Measurements from ENCODE around the gene TAX1BP3.
A peak's percentile ranks its signal among the peaks of the same experiment; 100 is the strongest.

TAX1BP3 gene

DNA sequence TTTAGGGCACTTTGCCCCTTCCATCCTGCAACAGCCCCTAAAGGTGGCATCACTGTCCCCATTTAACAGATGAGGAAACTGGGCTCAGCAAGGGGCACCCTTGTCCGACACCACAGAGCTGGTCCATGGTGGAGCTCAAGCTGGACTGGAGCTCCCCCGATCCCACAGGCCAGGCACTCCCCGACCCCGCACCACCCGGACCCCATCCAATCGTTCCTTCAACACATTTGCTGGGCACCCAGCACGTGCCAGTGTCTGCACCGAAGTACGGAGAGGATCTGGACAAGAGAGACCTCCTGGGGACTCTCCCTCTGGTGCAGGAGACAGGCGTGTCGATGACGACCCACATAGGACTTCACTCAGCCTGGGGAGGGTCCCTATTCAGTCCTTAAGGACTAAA is 13.7 kb upstream of the TAX1BP3 start:
- Histone ChIP-seq H3K79me2 (ENCODE audit: low read length) (no peaks in the 10 kb centered on the region), H3K4me2 (ENCODE audit: low read depth, low read length) (no peak overlapping the region)

DNA sequence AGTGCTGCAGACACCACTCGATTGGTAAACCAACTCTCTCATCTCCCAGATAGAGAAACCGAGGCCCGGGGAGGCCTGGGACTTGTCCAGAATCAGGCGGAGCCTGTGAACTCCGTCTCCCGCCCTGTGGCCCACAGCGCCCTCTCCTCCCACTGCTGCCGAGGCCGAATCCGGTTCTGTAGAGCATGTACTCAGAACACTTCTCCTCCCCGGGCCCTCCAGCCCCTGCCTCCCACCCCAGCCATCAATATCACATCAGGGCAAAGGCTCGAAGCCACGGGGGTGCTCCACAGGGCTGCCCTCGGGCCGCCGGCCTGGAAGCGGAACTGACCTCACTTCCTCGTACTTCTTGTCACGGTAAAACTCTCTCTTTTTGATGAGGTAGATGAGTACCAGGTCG is 13.2 kb upstream of the TAX1BP3 start:
- Histone ChIP-seq H3K27me3 (replicated peaks; ENCODE audit: insufficient read depth, low read length) (no peaks in the 10 kb centered on the region), H2AFZ (ENCODE audit: low read length) (no peak overlapping the region), H3K4me1 (ENCODE audit: low read length) (no peaks in the 10 kb centered on the region), H3K4me3 (ENCODE audit: low read length) (no peak overlapping the region), H3K27ac (ENCODE audit: low read length) (no peak overlapping the region), H4K20me1 (ENCODE audit: insufficient read depth, low read length) (no peaks in the 10 kb centered on the region), H3K9me2 (replicated peaks; ENCODE audit: insufficient read depth, low read length) (no peaks in the 10 kb centered on the region), H3K9me3 (replicated peaks; ENCODE audit: insufficient read depth, low read length) (no peaks in the 10 kb centered on the region), H3F3A (ENCODE audit: insufficient read depth, low read length) (no peaks in the 10 kb centered on the region), H3K4me2 (ENCODE audit: low read depth, low read length) (no peak overlapping the region), H3K79me2 (ENCODE audit: low read length) (no peaks in the 10 kb centered on the region), H3K36me3 (replicated peaks; ENCODE audit: insufficient read depth, low read length) (no peaks in the 10 kb centered on the region), H3K9ac (ENCODE audit: low read length) (no peak overlapping the region)
- peak; percentile 1 for DNase-seq
- TF ChIP-seq, protein P1, sequence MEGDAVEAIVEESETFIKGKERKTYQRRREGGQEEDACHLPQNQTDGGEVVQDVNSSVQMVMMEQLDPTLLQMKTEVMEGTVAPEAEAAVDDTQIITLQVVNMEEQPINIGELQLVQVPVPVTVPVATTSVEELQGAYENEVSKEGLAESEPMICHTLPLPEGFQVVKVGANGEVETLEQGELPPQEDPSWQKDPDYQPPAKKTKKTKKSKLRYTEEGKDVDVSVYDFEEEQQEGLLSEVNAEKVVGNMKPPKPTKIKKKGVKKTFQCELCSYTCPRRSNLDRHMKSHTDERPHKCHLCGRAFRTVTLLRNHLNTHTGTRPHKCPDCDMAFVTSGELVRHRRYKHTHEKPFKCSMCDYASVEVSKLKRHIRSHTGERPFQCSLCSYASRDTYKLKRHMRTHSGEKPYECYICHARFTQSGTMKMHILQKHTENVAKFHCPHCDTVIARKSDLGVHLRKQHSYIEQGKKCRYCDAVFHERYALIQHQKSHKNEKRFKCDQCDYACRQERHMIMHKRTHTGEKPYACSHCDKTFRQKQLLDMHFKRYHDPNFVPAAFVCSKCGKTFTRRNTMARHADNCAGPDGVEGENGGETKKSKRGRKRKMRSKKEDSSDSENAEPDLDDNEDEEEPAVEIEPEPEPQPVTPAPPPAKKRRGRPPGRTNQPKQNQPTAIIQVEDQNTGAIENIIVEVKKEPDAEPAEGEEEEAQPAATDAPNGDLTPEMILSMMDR (IDR thresholded peaks at IDR 0.05; ENCODE audit: low read length), result no peak
- no peak for TF ChIP-seq EZH2phosphoT487 (IDR thresholded peaks at IDR 0.05; ENCODE audit: low read length)
- no peak for TF ChIP-seq EZH2 (optimal IDR thresholded peaks at IDR 0.05; ENCODE audit: low read depth, low read length)

More for the DNA sequence above, 13.7 kb upstream of the TAX1BP3 start:
- H3K4me3 ChIP-seq (ENCODE audit: low read length), result no peak overlapping the region
- H2AFZ ChIP-seq (ENCODE audit: low read length), result no peak overlapping the region
- no peaks in the 10 kb centered on the region for H4K20me1 ChIP-seq (ENCODE audit: insufficient read depth, low read length)
- no peaks in the 10 kb centered on the region for H3K4me1 ChIP-seq (ENCODE audit: low read length)
- no peak overlapping the region for H3K9ac ChIP-seq (ENCODE audit: low read length)
- no peaks in the 10 kb centered on the region for H3F3A ChIP-seq (ENCODE audit: insufficient read depth, low read length)
- no peak for DNase-seq
- H3K9me3 ChIP-seq (replicated peaks; ENCODE audit: insufficient read depth, low read length), result no peaks in the 10 kb centered on the region
- no peaks in the 10 kb centered on the region for H3K27me3 ChIP-seq (replicated peaks; ENCODE audit: insufficient read depth, low read length)
- no peaks in the 10 kb centered on the region for H3K36me3 ChIP-seq (replicated peaks; ENCODE audit: insufficient read depth, low read length)
- H3K9me2 ChIP-seq (replicated peaks; ENCODE audit: insufficient read depth, low read length), result no peaks in the 10 kb centered on the region
- no peak overlapping the region for H3K27ac ChIP-seq (ENCODE audit: low read length)
- no peak for TF ChIP-seq EZH2phosphoT487 (IDR thresholded peaks at IDR 0.05; ENCODE audit: low read length)
- TF ChIP-seq, protein P1 (IDR thresholded peaks at IDR 0.05; ENCODE audit: low read length), result no peak

DNA sequence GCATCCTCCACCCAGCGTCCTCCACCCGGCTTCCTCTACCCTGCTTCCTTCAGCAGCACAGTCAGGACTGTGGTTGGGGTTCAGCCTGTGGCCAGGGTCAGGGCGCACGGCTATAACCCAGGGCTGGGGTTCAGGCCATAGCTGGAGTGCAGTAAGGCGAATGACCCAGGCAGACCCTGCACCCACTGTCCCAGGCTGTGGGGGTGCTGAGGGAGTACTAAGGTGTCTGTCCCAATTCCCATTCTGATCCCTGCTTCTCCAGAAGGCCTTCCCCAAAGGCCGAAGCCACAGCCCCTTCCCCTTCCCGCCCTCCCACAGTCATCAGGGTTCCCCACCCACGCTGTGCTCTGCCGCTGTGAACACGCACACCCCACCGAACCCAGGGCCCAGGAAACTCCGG is 12.7 kb upstream of the TAX1BP3 start:
- no peak overlapping the region for H3K9ac ChIP-seq (ENCODE audit: low read length)
- H3K9me3 ChIP-seq (replicated peaks; ENCODE audit: insufficient read depth, low read length), result no peaks in the 10 kb centered on the region
- TF ChIP-seq EZH2phosphoT487 (IDR thresholded peaks at IDR 0.05; ENCODE audit: low read length) (no peak), EZH2 (optimal IDR thresholded peaks at IDR 0.05; ENCODE audit: low read depth, low read length) (no peak)
- TF ChIP-seq, protein P1 (IDR thresholded peaks at IDR 0.05; ENCODE audit: low read length), result no peak
- no peaks in the 10 kb centered on the region for H3K4me1 ChIP-seq (ENCODE audit: low read length)
- H3K9me2 ChIP-seq (replicated peaks; ENCODE audit: insufficient read depth, low read length), result no peaks in the 10 kb centered on the region
- H3K27me3 ChIP-seq (replicated peaks; ENCODE audit: insufficient read depth, low read length), result no peaks in the 10 kb centered on the region
- no peak for DNase-seq
- H3K79me2 ChIP-seq (ENCODE audit: low read length), result no peaks in the 10 kb centered on the region
- H2AFZ ChIP-seq (ENCODE audit: low read length), result no peak overlapping the region
- H3K4me2 ChIP-seq (ENCODE audit: low read depth, low read length), result no peak overlapping the region
- no peak overlapping the region for H3K27ac ChIP-seq (ENCODE audit: low read length)
- no peaks in the 10 kb centered on the region for H3K36me3 ChIP-seq (replicated peaks; ENCODE audit: insufficient read depth, low read length)
- no peak overlapping the region for H3K4me3 ChIP-seq (ENCODE audit: low read length)
- no peaks in the 10 kb centered on the region for H3F3A ChIP-seq (ENCODE audit: insufficient read depth, low read length)
- H4K20me1 ChIP-seq (ENCODE audit: insufficient read depth, low read length), result no peaks in the 10 kb centered on the region
